A673 (cell line): Measurements from ENCODE around the gene VAC14. TPM values are rescaled to one million over a fixed set of nuclear protein-coding genes. Genes with fewer than 3 reads are reported as not detected.

Experiments used
- BruUV-seq: library from RNA; stranded (reverse); fragments of 400-500 nt; replicated peaks from 2 replicates; lab custom pipeline; 2021; lab: Mats Ljungman, UMichigan
- CTCF ChIA-PET: fragments of 300-600 bp; sonication (Branson Sonifier 250); formaldehyde crosslinking; loops from one replicate; lab custom pipeline; 2022; ENCODE audit warnings: antibody characterized with exemption; lab: Charles Lee
- POLR2A ChIA-PET: fragments of 300-600 bp; sonication (Branson Sonifier 250); formaldehyde crosslinking; loops from one replicate; lab custom pipeline; 2022; ENCODE audit warnings: antibody characterized with exemption; ENCODE audit not compliant: low non-redundant PET; lab: Charles Lee
- DNase-seq: peaks from one replicate; pipeline ENCODE4 v3.0.0-alpha.2; 2015; ENCODE audit warnings: low spot score
- H3K27ac ChIP-seq: fragments of 200-600 bp; sonication (generic); 2 replicates; pipeline ENCODE4 v1.5.1; 2016; ENCODE audit warnings: mixed run types, low read depth, mild to moderate bottlenecking, mixed read lengths, antibody characterized with exemption, low read length; ENCODE audit not compliant: poor library complexity, severe bottlenecking
- H3K27me3 ChIP-seq: fragments of 200-600 bp; sonication (generic); replicated peaks from 2 replicates; pipeline ENCODE4 v1.6.1; 2017; ENCODE audit warnings: mixed run types, low read depth, mild to moderate bottlenecking, mixed read lengths, antibody characterized with exemption, low read length; ENCODE audit not compliant: insufficient read depth, poor library complexity
- H3K36me3 ChIP-seq: fragments of 200-600 bp; sonication (generic); 2 replicates; pipeline ENCODE4 v1.6.1; 2016; ENCODE audit warnings: mixed run types, mild to moderate bottlenecking, mixed read lengths, antibody characterized with exemption, low read length; ENCODE audit not compliant: insufficient read depth, poor library complexity, severe bottlenecking
- H3K4me1 ChIP-seq: fragments of 200-600 bp; sonication (generic); 2 replicates; pipeline ENCODE4 v1.6.1; 2017; ENCODE audit warnings: mixed run types, mild to moderate bottlenecking, mixed read lengths, antibody characterized with exemption, low read length; ENCODE audit not compliant: insufficient read depth, poor library complexity, severe bottlenecking
- H3K4me3 ChIP-seq: fragments of 200-600 bp; sonication (generic); 2 replicates; pipeline ENCODE4 v1.5.1; 2016; ENCODE audit warnings: low read depth, mixed run types, mild to moderate bottlenecking, mixed read lengths, low read length; ENCODE audit not compliant: poor library complexity, severe bottlenecking
- H3K9me3 ChIP-seq: fragments of 200-600 bp; sonication (generic); 2 replicates; pipeline ENCODE4 v1.6.1; 2016; ENCODE audit warnings: mixed run types, low read depth, mild to moderate bottlenecking, mixed read lengths, antibody characterized with exemption, low read length; ENCODE audit not compliant: poor library complexity, severe bottlenecking
- EZH2 ChIP-seq: fragments of 200-600 bp; sonication (generic); IDR thresholded peaks from 2 replicates; pipeline ENCODE4 v1.6.1; 2017; ENCODE audit warnings: borderline replicate concordance, low read depth, mild to moderate bottlenecking, mixed read lengths, antibody characterized with exemption, low read length; ENCODE audit not compliant: poor library complexity, severe bottlenecking
- intact Hi-C: fragments of 100-400 bp; cut with micrococcal nuclease; formaldehyde crosslinking; loops from one replicate; pipeline ENCODE4 v1.10.0; 2022; ENCODE audit not compliant: unreplicated experiment
- total RNA-seq: library from RNA; stranded (reverse); gene quantifications from 2 replicates; pipeline ENCODE4 v1.2.3, GENCODE V29; 2021
- TF ChIP-seq, protein P1 (sequence below): fragments of 300-800, 200-600 bp; sonication (generic); conservative IDR thresholded peaks from 2 replicates; pipeline ENCODE4 v1.5.1; 2017; ENCODE audit warnings: low read depth, mild to moderate bottlenecking, antibody characterized with exemption, low read length, moderate library complexity, mixed read lengths

VAC14 gene
- total RNA-seq, 1 experiment from 2014 or later, result 46.6 TPM

DNA sequence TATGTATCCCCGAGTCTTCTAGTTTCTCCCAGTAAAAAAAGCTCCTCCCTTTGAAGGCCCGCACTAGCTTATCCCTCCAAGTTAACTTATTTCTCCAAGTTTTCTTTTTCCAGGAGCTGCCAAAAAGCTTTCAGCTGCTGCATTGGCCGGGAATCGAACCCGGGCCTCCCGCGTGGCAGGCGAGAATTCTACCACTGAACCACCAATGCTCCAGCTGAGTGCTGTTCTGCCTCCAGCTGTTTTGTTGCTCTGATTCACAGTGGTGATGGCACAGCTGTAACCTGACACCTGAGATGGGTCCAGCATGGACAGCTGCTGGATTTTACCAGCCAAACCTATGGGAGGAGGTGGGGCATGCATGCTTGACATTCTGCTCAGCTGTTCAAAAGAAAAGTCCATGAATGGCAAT, 22.1 kb downstream of the VAC14 start:
- Histone ChIP-seq H3K9me3 (no peaks in the 10 kb centered on the region), H3K27me3 (no peaks in the 10 kb centered on the region), H3K27ac (no peak overlapping the region), H3K4me3 (no peak overlapping the region), H3K4me1 (peaks cover 5% of the 10 kb centered on the region), H3K36me3 (peaks cover 13% of the 10 kb centered on the region)
- TF ChIP-seq, protein P1, sequence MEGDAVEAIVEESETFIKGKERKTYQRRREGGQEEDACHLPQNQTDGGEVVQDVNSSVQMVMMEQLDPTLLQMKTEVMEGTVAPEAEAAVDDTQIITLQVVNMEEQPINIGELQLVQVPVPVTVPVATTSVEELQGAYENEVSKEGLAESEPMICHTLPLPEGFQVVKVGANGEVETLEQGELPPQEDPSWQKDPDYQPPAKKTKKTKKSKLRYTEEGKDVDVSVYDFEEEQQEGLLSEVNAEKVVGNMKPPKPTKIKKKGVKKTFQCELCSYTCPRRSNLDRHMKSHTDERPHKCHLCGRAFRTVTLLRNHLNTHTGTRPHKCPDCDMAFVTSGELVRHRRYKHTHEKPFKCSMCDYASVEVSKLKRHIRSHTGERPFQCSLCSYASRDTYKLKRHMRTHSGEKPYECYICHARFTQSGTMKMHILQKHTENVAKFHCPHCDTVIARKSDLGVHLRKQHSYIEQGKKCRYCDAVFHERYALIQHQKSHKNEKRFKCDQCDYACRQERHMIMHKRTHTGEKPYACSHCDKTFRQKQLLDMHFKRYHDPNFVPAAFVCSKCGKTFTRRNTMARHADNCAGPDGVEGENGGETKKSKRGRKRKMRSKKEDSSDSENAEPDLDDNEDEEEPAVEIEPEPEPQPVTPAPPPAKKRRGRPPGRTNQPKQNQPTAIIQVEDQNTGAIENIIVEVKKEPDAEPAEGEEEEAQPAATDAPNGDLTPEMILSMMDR, result no peak
- TF ChIP-seq EZH2, result no peak
- intact Hi-C loops, result no loop called here
- BruUV-seq, result no TSS peak
- DNase-seq, result peak; percentile 89
- CTCF ChIA-PET, result no interaction called here
- POLR2A ChIA-PET, result no interaction called here

DNA sequence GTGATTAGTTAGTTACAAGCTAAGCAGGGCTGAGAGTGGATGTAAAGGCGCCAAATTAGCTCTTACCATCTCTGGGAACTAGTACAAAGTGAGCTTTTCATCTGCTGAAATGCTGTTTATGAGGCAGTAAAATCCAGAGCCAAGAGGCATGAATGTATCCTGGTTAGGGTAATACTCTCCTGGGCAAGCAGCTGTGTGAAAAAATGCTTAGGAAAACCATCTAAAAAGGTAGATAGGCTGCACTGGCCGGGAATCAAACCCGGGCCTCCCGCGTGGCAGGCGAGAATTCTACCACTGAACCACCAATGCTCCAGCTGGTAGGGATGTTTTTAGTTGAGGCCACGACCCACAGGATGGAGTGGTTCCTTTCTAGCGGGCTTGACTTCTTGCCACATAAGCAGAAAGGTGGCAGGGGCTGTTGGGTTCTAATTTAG, 23.0 kb downstream of the VAC14 start:
- TF ChIP-seq, protein P1, result no peak
- no peak for TF ChIP-seq EZH2
- POLR2A ChIA-PET, result no interaction called here
- peaks cover 13% of the 10 kb centered on the region for H3K36me3 ChIP-seq
- H3K9me3 ChIP-seq, result no peaks in the 10 kb centered on the region
- H3K27me3 ChIP-seq, result no peaks in the 10 kb centered on the region
- CTCF ChIA-PET, result no interaction called here
- no peak overlapping the region for H3K4me3 ChIP-seq
- DNase-seq, result peak; percentile 47
- no TSS peak for BruUV-seq
- peaks cover 5% of the 10 kb centered on the region for H3K4me1 ChIP-seq
- intact Hi-C loops, result no loop called here
- no peak overlapping the region for H3K27ac ChIP-seq

DNA sequence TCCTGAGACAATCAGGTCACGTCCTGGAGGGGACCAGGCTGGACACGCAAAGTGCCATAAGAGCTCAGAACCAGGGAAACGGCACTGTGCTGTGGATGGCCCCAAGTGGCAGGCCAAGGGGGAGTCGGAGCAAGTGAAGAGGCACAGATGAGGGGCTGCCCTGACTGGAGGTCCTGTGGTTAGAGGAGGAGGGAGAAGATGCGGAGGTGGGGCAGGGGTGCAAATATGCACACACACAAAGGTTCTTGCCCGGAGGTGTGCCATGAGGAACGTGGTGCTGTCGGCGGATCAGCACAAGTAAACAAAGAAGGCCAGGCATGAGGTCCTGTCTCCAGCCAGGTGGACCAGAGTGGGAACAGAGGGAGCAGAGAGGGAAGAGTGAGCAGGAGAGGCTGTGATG, 23.5 kb downstream of the VAC14 start:
- TF ChIP-seq, protein P1, result no peak
- no peak for TF ChIP-seq EZH2
- ChIA-PET CTCF (no interaction called here), POLR2A (no interaction called here)
- intact Hi-C loops, result no loop called here
- H3K36me3 ChIP-seq, result peaks cover 13% of the 10 kb centered on the region
- no peak for DNase-seq
- BruUV-seq, result no TSS peak
- H3K4me3 ChIP-seq, result no peak overlapping the region
- no peaks in the 10 kb centered on the region for H3K27me3 ChIP-seq
- no peak overlapping the region for H3K27ac ChIP-seq
- H3K9me3 ChIP-seq, result no peaks in the 10 kb centered on the region
- peaks cover 5% of the 10 kb centered on the region for H3K4me1 ChIP-seq
